ENCODE measurements around the gene TNFRSF19.

DNA sequence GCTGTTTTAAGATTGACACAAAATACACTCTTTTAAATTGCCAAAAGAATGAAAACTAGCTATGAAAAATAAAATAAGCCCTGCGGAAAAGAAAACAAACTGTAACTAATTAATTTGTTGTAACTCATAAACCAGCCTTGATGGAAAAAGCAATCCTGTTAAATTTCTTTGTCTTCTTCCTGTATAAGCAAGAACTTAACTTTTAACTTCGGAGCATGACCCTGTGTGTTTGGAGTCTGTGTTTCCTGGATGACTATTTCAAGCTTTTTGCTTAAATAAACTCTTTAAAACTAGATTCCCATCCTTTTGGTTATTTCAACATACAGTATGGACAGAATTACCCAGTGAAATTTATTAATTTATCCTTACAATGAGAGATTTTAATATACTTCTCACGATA is 122.6 kb downstream of the TNFRSF19 start:
- no peak for TF ChIP-seq POLR2AphosphoS5 (IDR thresholded peaks at IDR 0.05; ENCODE audit: borderline replicate concordance, low read depth, low read length)
- no peak for TF ChIP-seq EZH2 (IDR thresholded peaks at IDR 0.05)
